ENCODE data around the gene SMIM13.

DNA sequence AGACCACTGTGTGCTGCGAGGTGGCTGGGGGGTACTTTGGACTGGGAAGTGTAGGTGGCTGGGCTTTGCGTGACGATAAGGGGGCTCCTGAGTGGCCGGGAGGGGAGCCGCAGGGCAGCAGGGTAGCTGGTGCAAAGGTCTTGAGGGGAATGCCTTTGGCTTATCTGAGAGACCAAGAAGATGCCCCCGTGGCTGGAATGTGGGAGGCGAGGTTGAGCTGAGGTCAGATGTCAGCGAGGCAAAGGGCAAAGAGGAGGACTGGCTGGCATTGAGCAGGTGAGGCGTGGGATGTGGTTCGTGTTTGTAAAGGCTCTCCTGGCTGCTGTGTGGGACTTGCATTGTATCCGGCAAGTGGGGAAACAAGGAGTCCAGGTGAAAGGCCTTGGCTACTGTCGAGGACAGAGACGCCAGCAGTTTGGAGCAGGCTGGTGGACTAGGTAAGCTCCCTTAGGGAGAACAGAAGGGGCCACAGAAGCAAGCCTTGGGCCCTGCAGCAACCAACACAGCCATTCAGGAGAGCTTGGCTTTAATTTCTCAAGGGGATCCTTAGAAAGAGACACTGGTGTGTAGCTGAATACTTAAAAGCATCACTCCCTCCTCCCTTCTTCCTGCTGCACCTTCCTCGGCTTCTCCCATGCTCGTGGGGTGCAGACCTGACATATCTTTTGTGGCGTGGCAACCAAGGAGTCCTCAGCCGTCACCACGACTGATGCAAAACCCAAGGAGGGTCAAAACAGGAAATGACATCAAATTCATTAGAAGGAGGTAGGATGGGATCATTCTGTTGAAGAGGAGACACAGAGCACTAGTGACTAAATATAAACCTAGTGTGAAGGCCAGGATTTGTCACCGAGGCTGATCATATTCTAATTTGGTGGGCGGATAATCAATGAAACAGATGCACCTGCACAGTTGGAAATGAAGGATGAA, 71.3 kb downstream of the SMIM13 start:
- TF ChIP-seq POLR2A (IDR thresholded peaks at IDR 0.05; ENCODE audit: low read depth, low read length) (no peak), POLR2AphosphoS5 (IDR thresholded peaks at IDR 0.05; ENCODE audit: low read depth, low read length) (no peak)

Data from GM12891 (cell line).